BJ (cell line): ENCODE results near the gene CDKL4. TPM values are rescaled to one million over a fixed set of nuclear protein-coding genes. Genes with fewer than 3 reads are reported as not detected.

Experiments used
- CTCF ChIA-PET: fragments of 350-600 bp; formaldehyde crosslinking; extraction: SDS; loops from one replicate; lab custom pipeline; 2021; ENCODE audit warnings: antibody characterized with exemption, inconsistent platforms; lab: Yijun Ruan, JAX
- POLR2A ChIA-PET: fragments of 300-600 bp; sonication (Branson Sonifier 250); formaldehyde crosslinking; extraction: SDS; loops from one replicate; lab custom pipeline; 2021; ENCODE audit warnings: antibody characterized with exemption; lab: Charles Lee
- DNase-seq: peaks from one replicate; pipeline ENCODE4 v3.0.0-alpha.2; 2011; ENCODE audit warnings: low read depth
- H3K27me3 ChIP-seq: 2 replicates; pipeline ENCODE4 v1.6.0; 2011; ENCODE audit warnings: low read length; ENCODE audit not compliant: control insufficient read depth, insufficient read depth
- H3K36me3 ChIP-seq: 2 replicates; pipeline ENCODE4 v1.5.1; 2011; ENCODE audit warnings: low read length; ENCODE audit not compliant: control insufficient read depth, insufficient read depth
- H3K4me3 ChIP-seq: 2 replicates; pipeline ENCODE4 v1.5.1; 2011; ENCODE audit warnings: low read depth, mild to moderate bottlenecking, control low read depth, low read length
- polyA plus RNA-seq: library from polyadenylated mRNA; depleted of rRNA; stranded (reverse); fragments of >200 nt; gene quantifications from 2 replicates; pipeline ENCODE4 v1.2.3, GENCODE V29; 2011
- TF ChIP-seq, protein P1 (sequence below): IDR thresholded peaks from 2 replicates; pipeline ENCODE4 v1.5.1; 2011; ENCODE audit warnings: low read depth, mild to moderate bottlenecking, control low read depth, inconsistent platforms, low read length, moderate library complexity; ENCODE audit not compliant: insufficient read depth

CDKL4 gene
- polyA plus RNA-seq, 1 experiment = not detected

DNA sequence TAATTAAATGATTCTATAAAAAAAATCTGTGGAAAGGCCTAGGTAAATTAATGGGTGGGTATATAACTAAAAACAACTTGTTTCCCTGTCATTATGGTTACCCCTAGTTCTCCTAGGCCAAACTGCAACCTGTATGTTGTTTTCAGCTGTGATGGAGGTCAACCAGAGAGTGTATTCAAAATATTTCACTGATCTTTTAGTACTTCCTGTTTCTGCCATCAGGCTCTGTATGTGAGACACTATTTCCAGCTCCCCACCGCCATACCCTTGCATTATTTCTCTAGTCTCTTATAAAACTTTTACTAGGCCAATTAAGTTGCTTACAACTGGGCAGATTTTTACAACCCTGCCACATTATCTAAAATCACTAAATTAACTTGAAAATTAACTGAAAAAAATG is 21.0 kb upstream of the CDKL4 start:
- H3K4me3 ChIP-seq = no peak overlapping the region
- TF ChIP-seq, protein P1, sequence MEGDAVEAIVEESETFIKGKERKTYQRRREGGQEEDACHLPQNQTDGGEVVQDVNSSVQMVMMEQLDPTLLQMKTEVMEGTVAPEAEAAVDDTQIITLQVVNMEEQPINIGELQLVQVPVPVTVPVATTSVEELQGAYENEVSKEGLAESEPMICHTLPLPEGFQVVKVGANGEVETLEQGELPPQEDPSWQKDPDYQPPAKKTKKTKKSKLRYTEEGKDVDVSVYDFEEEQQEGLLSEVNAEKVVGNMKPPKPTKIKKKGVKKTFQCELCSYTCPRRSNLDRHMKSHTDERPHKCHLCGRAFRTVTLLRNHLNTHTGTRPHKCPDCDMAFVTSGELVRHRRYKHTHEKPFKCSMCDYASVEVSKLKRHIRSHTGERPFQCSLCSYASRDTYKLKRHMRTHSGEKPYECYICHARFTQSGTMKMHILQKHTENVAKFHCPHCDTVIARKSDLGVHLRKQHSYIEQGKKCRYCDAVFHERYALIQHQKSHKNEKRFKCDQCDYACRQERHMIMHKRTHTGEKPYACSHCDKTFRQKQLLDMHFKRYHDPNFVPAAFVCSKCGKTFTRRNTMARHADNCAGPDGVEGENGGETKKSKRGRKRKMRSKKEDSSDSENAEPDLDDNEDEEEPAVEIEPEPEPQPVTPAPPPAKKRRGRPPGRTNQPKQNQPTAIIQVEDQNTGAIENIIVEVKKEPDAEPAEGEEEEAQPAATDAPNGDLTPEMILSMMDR = no peak
- DNase-seq = no peak
- ChIA-PET CTCF (interaction anchor here (0.9 kb wide), 1 partner anchor 12 kb away, joined by 3 read pairs; no protein-coding TSS in a partner anchor), POLR2A (no interaction called here)
- peaks cover 4% of the 10 kb centered on the region; the same call in 1 of the 2 replicates for H3K36me3 ChIP-seq
- H3K27me3 ChIP-seq = no peaks in the 10 kb centered on the region

DNA sequence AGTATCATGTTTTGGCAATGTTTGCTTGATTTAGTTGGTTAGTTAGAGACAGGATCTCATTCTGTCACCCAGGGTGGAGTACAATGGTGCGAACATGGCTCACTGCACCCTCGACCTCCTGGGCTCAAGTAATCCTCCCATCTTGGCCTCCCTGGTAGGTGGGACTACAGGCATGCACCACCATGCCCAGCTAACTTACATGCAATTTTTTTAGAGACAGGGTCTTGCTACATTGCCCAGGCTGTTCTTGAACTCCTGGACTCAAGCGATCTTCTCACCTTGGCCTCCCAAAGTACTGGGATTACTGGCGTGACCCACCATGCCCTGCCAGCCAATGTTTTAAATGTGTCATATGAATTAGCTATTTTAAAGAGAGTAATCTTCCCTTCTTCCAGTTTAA is 16.3 kb upstream of the CDKL4 start:
- Histone ChIP-seq H3K27me3 (no peaks in the 10 kb centered on the region), H3K36me3 (peaks cover 3% of the 10 kb centered on the region; the same call in 1 of the 2 replicates), H3K4me3 (no peak overlapping the region)
- ChIA-PET CTCF (no interaction called here), POLR2A (no interaction called here)
- TF ChIP-seq, protein P1 = no peak
- no peak for DNase-seq

DNA sequence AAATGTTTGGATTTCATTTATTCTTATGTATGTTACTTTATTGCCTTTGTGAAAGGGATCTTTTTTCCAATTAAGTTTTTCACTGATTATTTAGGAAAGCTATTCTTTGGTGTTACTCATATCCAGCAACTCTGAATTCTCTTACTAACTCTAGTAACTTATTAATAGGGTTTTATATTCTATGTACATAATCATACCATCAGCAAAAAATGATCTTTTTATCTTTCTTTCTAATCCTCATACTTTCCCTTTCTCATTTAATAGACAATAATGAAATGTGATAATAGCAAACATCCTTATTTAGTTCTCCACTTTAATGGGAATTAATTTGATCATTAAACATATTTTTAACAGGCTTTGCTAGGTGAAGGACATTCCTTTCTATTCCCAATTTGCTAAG is 12.3 kb upstream of the CDKL4 start:
- CTCF ChIA-PET = no interaction called here
- H3K36me3 ChIP-seq = peaks cover 4% of the 10 kb centered on the region; the same call in 1 of the 2 replicates
- POLR2A ChIA-PET = no interaction called here
- TF ChIP-seq, protein P1 = no peak
- no peak for DNase-seq
- H3K4me3 ChIP-seq = no peak overlapping the region
- H3K27me3 ChIP-seq = no peaks in the 10 kb centered on the region

DNA sequence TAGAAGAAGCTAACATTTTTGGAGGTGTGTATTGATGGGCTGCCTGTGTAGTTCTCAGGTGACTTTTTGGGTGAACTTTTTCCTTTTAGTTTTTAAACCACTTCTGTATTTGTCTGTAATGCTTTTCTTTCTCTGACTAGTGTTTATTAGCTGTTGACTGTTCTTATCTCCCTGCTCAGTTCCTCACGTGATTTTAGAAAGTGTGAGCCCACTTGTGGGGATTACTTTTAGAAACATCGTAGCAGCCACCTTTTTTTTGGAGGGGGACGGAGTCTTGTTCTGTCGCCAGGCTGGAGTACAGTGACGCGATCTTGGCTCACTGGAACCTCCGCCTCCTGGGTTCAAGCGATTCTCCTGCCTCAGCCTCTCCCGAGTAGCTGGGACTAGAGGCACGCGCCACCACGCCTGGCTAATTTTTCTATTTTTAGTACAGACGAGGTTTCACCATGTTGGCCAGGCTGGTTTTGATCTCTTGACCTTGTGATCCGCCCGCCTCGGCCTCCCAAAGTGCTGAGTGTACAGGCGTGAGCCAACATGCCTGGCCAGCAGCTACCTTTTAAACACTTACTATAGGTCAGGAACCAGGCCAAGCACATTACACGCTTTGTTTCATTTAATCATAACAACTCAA is 9.2 kb upstream of the CDKL4 start:
- TF ChIP-seq, protein P1 = no peak
- POLR2A ChIA-PET = interaction anchor here (0.7 kb wide), 1 partner anchor 314 kb away, joined by 4 read pairs; no protein-coding TSS in a partner anchor
- no peak for DNase-seq
- H3K4me3 ChIP-seq = no peak overlapping the region
- CTCF ChIA-PET = interaction anchor here (1.3 kb wide), 1 partner anchor 37 kb away, joined by 4 read pairs; no protein-coding TSS in a partner anchor
- peaks cover 4% of the 10 kb centered on the region; the same call in 1 of the 2 replicates for H3K36me3 ChIP-seq
- H3K27me3 ChIP-seq = no peaks in the 10 kb centered on the region

DNA sequence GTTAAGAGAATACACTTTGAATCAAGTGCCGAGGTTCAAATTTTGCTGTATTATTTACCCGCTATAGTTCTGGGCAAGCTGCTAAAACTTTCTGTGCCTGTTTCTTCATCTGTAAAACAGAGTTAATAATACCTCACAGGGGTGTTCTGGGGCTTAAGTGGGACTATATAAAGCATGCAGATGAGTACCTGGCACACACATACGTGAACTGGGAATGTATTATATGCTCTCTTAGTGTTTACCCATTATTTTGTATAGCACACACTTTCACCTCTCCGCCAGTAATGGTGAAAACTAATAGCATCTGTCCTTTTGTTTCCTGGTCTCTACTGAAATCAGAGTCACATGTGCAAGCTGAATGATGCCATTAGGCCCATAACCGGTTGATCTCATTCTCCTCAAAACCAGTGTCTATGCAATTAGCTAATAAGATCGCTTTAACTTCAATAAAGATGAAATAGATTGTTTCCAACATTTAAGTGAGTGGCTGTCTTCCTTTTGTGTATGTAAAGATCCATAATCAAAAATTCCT is 3.8 kb upstream of the CDKL4 start:
- TF ChIP-seq, protein P1 = no peak
- DNase-seq = no peak
- no peaks in the 10 kb centered on the region for H3K27me3 ChIP-seq
- no peak overlapping the region for H3K4me3 ChIP-seq
- CTCF ChIA-PET = no interaction called here
- no peaks in the 10 kb centered on the region for H3K36me3 ChIP-seq
- POLR2A ChIA-PET = no interaction called here
